GM18870 (cell line): ENCODE results near the gene TSPYL6.
"Not testable (repeated sequence)": the region's sequence is repeated elsewhere in the genome, so short reads cannot be mapped to it uniquely, and the experiment has no call there.

ENCODE experiments used
- ATAC-seq: cut with Tn5 transposase; IDR thresholded peaks from one replicate; pipeline ENCODE4 v1.9.1; 2021; ENCODE audit warnings: moderate library complexity; ENCODE audit not compliant: unreplicated experiment

Gene TSPYL6

GRCh38 chr2:54256091-54256694 is at the start of gene TSPYL6:
TSS of gene TSPYL6 (minus strand) at chr2:54256229. CDS start at chr2:54256151, 78 bp downstream.
- no peak for ATAC-seq

- no peak for ATAC-seq
These were observed 47.6 kb upstream of the TSPYL6 start for GRCh38 chr2:54303631-54304030.

- no peak for ATAC-seq
These were observed 42.5 kb upstream of the TSPYL6 start for GRCh38 chr2:54298514-54298913.

GRCh38 chr2:54295911-54296310 is 39.9 kb upstream of the TSPYL6 start:
- no peak for ATAC-seq

GRCh38 chr2:54294665-54295064 is 38.6 kb upstream of the TSPYL6 start:
- not testable (repeated sequence) for ATAC-seq

- no peak for ATAC-seq
These were observed 34.5 kb upstream of the TSPYL6 start for GRCh38 chr2:54290356-54291025.

- no peak for ATAC-seq
These were observed 33.9 kb upstream of the TSPYL6 start for GRCh38 chr2:54289917-54290316.

GRCh38 chr2:54287532-54287931 is 31.5 kb upstream of the TSPYL6 start:
- no peak for ATAC-seq

GRCh38 chr2:54285451-54285850 is 29.4 kb upstream of the TSPYL6 start:
- ATAC-seq, result no peak

GRCh38 chr2:54284826-54285225 is 28.8 kb upstream of the TSPYL6 start:
- ATAC-seq, result no peak

- no peak for ATAC-seq
These were observed 23.4 kb upstream of the TSPYL6 start for GRCh38 chr2:54279385-54279784.

GRCh38 chr2:54275541-54275940 is 19.5 kb upstream of the TSPYL6 start:
- ATAC-seq, result no peak

GRCh38 chr2:54274781-54275242 is 18.8 kb upstream of the TSPYL6 start:
- no peak for ATAC-seq

- peak; percentile 98 for ATAC-seq
These were observed 16.0 kb upstream of the TSPYL6 start for GRCh38 chr2:54271843-54272627.

- no peak for ATAC-seq
These were observed 15.2 kb upstream of the TSPYL6 start for GRCh38 chr2:54271189-54271588.

GRCh38 chr2:54267577-54267976 is 11.5 kb upstream of the TSPYL6 start:
- no peak for ATAC-seq

GRCh38 chr2:54265081-54265480 is 9.1 kb upstream of the TSPYL6 start:
- not testable (repeated sequence) for ATAC-seq

GRCh38 chr2:54262015-54262765 is 6.2 kb upstream of the TSPYL6 start:
- ATAC-seq, result no peak

GRCh38 chr2:54261537-54261936 is 5.5 kb upstream of the TSPYL6 start:
- ATAC-seq, result no peak

GRCh38 chr2:54260241-54260595 is 4.2 kb upstream of the TSPYL6 start:
- ATAC-seq, result no peak
